Cardiac atrium fibroblast (primary cell): ENCODE results near the gene LNPK. TPM values are rescaled to one million over a fixed set of nuclear protein-coding genes. Genes with fewer than 3 reads are reported as not detected.

Experiments used
- total RNA-seq: library from RNA; depleted of rRNA; stranded (reverse); fragments of >200 nt; gene quantifications from 2 replicates; pipeline ENCODE4 v1.2.3, GENCODE V29; 2015

LNPK gene
- total RNA-seq: 32.3 and 38.2 TPM in 2 replicates

GRCh38 chr2:176001916-176002687 is at the start of gene LNPK:
Gene LNPK (minus strand): TSS chr2:176002267. CDS start chr2:175995584, 6,683 bp downstream.

Other genes with a start within 250 kb of the LNPK start
- gene EVX2, start 81.7 kb upstream of the LNPK start, total RNA-seq: not detected in 2 replicates
- gene HOXD13, start 90.5 kb upstream of the LNPK start, total RNA-seq: not detected in 2 replicates
- gene HOXD12, start 97.5 kb upstream of the LNPK start, total RNA-seq: not detected in 2 replicates
- not detected in 2 replicates for gene HOXD11, start 105.0 kb upstream of the LNPK start, total RNA-seq
- not detected in 2 replicates for gene HOXD10, start 114.5 kb upstream of the LNPK start, total RNA-seq
- not detected in 2 replicates for gene HOXD9, start 120.5 kb upstream of the LNPK start, total RNA-seq
- gene HOXD8, start 127.4 kb upstream of the LNPK start, total RNA-seq: not detected in 2 replicates
- not detected in 2 replicates for gene HOXD4, start 149.3 kb upstream of the LNPK start, total RNA-seq
- gene HOXD3, start 155.0 kb upstream of the LNPK start, total RNA-seq: not detected in 2 replicates
- gene HOXD1, start 186.4 kb upstream of the LNPK start, total RNA-seq: not detected in 2 replicates